ENCODE measurements around the gene AIG1.

GRCh38 chr6:143348531-143348930, 287.8 kb downstream of the AIG1 start:
- TF ChIP-seq CTCF (IDR thresholded peaks at IDR 0.05 in 2 of 3, conservative IDR thresholded peaks at IDR 0.05 in 1 of 3; ENCODE audit: borderline replicate concordance in 1 of 3, insufficient read depth in 1 of 3, low read depth in 2 of 3, low read length in 2 of 3) (no peak), TCF7L2 (IDR thresholded peaks at IDR 0.05; ENCODE audit: borderline replicate concordance, extremely low read depth, insufficient read depth, insufficient read length) (no peak), ZFX (IDR thresholded peaks at IDR 0.05) (no peak), ZBTB33 (IDR thresholded peaks at IDR 0.05; ENCODE audit: extremely low read depth, insufficient replicate concordance, low read length) (no peak), EZH2phosphoT487 (IDR thresholded peaks at IDR 0.05; ENCODE audit: borderline replicate concordance) (no peak), EZH2 (IDR thresholded peaks at IDR 0.05) (no peak)
